Epithelial cell of esophagus (primary cell): ENCODE results near the gene SPIB.
A peak's percentile ranks its signal among the peaks of the same experiment; 100 is the strongest.
"Not testable (repeated sequence)": the region's sequence is repeated elsewhere in the genome, so short reads cannot be mapped to it uniquely, and the experiment has no call there.

Source experiments
- DNase-seq: peaks from one replicate; pipeline ENCODE4 v3.0.0; 2010; ENCODE audit warnings: low read depth
- H3K4me3 ChIP-seq: 2 replicates; pipeline ENCODE4 v1.5.1; 2011; ENCODE audit warnings: mild to moderate bottlenecking, low read length, control low read depth
- TF ChIP-seq, protein P1 (sequence below): IDR thresholded peaks from 2 replicates; pipeline ENCODE4 v1.5.1; 2011; ENCODE audit warnings: low read depth, mild to moderate bottlenecking, low read length, control low read depth, inconsistent platforms; ENCODE audit not compliant: insufficient read depth; ENCODE audit errors: missing control alignments

SPIB gene

DNA sequence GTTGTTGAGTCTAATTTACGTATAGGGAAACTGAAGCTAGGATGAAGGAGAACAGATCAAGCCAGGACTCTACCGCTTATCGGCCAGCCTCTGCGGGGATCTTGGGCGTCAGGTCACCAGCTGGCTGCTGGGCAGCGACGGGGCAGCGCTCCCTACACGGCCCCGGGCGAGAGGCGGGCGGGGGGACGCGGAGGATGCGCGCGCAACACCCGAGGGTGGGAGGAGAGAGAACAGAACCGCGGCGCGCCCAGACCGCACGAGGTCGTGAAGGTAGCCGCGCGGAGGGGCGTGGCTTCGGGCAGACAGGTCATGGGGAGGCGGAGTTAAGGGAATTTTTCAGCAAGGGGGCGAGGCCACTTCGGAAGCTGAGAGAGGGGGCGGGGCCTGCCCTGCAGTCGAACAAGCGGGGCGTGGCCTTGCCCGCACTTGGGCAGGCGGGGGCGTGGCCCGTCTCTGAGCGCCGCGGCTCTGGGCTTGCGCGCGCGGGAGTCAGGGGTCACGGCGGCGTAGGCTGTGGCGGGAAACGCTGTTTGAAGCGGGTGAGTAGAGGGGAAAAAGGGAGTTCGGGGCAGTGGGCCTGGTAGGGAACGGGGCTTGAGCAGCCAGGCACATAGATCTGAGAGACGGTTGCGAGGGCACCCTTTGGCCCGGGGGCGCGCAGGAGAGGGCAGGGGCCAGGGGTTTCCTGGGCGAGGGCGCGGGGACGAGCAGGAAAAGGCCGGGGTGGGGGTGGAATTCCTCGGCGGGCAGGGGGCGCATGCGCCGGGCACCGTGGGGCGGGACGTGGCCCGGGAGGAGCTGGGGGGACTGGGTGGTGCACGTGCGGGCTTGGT, 34.7 kb upstream of the SPIB start, which contains the start of gene POLD1:
Gene POLD1 (plus strand): TSS at position 496 of the 833 bp plus-strand sequence. CDS start 14,505 bp downstream, outside the sequence.
- TF ChIP-seq, protein P1, sequence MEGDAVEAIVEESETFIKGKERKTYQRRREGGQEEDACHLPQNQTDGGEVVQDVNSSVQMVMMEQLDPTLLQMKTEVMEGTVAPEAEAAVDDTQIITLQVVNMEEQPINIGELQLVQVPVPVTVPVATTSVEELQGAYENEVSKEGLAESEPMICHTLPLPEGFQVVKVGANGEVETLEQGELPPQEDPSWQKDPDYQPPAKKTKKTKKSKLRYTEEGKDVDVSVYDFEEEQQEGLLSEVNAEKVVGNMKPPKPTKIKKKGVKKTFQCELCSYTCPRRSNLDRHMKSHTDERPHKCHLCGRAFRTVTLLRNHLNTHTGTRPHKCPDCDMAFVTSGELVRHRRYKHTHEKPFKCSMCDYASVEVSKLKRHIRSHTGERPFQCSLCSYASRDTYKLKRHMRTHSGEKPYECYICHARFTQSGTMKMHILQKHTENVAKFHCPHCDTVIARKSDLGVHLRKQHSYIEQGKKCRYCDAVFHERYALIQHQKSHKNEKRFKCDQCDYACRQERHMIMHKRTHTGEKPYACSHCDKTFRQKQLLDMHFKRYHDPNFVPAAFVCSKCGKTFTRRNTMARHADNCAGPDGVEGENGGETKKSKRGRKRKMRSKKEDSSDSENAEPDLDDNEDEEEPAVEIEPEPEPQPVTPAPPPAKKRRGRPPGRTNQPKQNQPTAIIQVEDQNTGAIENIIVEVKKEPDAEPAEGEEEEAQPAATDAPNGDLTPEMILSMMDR: no peak
- peak; percentile 99 for DNase-seq
- H3K4me3 ChIP-seq: peak within 1 kb of the TSS; percentile 75

DNA sequence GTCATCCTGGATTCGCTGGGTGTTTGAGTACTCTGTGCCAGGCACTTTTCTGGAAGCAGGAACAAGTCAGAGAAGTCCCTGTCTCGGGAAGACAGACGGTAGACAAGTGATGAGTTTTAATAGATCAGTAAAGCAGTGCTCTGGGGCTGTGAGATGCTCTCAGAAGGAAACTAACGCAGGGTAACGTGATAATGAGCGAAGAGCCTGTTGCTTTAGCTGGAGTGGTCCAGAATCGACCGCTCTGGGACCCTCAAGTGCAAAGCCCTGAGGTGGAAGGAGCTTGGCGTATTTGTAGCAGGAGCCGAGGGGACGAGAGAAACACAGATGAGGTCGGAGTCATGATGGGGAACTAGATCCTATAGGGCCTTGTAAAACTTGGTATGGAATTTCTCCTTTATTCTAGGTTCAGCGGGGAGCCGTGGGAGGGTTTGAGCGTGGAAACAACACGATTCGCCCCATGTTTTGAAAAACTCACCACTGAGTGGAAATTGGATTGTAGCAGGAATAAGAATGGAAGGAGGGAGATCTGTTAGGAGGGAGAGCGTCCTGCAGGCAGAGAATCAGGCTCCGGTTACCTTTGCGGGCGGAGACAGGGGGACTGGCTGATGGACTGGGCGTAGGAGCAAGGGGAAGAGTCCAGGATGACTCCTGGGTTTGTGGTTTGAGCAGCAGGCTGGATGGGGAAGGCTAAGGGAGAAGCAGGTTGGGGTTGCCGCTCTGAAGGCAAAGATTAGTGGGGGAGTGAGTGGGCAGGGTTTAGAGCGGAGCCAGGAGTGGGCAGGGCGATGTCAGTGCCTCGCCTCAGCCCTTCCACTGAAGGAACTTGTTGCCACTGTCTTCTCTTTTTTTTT, 33.8 kb upstream of the SPIB start:
- TF ChIP-seq, protein P1: no peak
- peak; percentile 42 for DNase-seq
- peak overlapping the region; percentile 75 for H3K4me3 ChIP-seq

DNA sequence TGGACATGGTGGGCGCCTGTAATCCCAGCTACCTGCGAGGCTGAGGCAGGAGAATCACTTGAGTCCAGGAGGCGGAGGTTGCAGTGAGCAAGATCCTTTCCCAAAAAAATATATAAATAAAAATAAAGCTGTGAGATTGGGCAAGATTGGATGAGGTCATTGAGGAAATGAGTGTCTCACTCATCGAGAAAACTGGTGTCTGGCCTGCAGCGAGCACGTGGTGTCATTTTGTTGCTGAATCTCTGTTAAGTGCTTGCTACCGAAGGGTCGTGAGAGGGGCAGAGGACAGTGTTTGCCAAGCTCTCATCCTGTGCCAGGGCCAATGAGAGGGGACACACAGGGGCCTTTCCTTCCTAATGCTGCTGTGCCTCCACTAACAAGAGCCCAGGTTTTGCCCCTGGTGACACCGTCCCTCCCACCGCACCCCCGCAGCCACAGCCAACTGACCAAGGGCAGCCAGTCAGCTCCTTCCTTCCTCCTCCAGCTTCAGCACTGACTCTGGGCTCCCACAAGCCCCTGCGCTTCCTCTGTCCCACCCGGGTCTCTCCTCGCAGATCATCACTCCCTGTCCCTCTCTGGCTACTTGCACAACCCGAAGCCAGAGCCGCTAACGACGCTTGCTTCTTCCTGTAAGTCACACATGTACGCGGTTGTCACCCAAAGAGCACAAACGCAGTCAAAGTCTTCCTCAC, 31.4 kb upstream of the SPIB start:
- H3K4me3 ChIP-seq: no peak overlapping the region
- TF ChIP-seq, protein P1: no peak
- DNase-seq: peak; percentile 74

DNA sequence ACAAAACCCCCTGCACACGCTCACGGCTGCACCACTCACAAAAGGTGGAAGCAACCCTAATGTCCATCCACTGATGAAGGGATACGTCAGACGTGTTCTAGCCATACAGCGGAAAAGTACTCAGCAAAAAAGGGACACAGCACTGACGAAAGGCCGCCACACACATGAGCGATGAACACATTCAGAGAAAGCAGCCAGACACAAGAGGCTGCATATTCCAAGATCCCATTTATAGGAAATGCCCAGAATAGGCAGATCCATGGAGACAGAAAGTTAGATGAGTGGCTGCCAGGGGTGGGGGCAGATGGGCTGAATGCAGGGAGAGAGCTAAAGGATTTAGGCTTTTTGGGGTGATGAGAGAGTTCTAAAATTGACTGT, 30.9 kb upstream of the SPIB start:
- TF ChIP-seq, protein P1: no peak
- no peak for DNase-seq
- H3K4me3 ChIP-seq: no peak overlapping the region

DNA sequence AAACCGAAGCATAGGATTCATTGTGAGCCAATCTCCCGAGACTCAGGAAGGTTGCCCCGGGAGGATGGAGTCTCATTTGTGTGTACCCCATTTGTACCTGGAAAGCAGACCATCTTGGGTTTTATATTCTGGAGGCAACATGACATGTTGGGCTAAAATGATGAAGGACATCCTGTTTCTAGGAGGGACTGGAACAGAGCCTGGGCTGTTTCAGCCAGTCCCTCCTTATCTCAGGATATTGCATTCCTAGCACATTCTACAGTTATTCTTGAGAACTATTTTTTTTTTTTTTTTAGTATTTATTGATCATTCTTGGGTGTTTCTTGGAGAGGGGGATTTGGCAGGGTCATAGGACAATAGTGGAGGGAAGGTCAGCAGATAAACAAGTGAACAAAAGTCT, 28.4 kb upstream of the SPIB start:
- not testable (repeated sequence) for H3K4me3 ChIP-seq, DNase-seq

DNA sequence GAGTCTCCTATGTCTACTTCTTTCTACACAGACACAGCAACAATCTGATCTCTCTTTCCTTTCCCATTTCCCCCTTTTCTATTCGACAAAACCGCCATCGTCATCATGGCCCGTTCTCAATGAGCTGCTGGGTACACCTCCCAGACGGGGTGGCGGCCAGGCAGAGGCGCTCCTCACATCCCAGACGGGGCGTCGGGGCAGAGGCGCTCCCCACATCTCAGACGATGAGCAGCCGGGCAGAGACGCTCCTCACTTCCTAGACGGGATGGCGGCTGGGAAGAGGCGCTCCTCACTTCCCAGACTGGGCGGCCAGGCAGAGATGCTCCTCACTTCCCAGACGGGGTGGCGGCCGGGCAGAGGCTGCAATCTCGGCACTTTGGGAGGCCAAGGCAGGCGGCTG, 27.8 kb upstream of the SPIB start:
- DNase-seq, H3K4me3 ChIP-seq: not testable (repeated sequence)

DNA sequence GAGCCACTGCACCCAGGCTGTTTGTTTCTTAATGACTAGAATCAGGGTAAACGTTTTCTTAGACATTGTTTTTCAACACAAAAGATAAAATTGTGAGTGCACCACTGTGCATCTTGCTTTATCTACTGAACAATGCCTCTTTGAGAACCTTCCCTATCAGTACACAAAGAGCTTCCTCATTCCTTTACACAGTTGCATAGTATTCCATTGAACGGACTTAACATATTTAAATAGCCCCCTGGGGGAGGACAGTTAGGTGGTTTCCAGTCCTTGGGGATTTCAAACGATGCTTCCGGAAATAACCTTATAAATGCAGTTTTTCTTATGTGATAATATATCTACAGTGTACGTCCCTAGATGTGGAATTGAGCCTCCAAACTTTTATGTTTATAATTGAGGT, 26.0 kb upstream of the SPIB start:
- DNase-seq: no peak
- TF ChIP-seq, protein P1: no peak
- no peak overlapping the region for H3K4me3 ChIP-seq
